HG03521 (cell line): ENCODE measurements around the gene GRIP1.

ENCODE experiments used
- ATAC-seq: cut with Tn5 transposase; IDR thresholded peaks from one replicate; pipeline ENCODE4 v1.9.1; 2021; ENCODE audit warnings: mild to moderate bottlenecking, moderate library complexity; ENCODE audit not compliant: unreplicated experiment

Gene GRIP1

GRCh38 chr12:66647034-66647691 lies 31.7 kb downstream of the GRIP1 start:
- no peak for ATAC-seq

- no peak for ATAC-seq
Observed at GRCh38 chr12:66644151-66644550, 34.7 kb downstream of the GRIP1 start.

GRCh38 chr12:66640691-66641460 lies 38.0 kb downstream of the GRIP1 start:
- ATAC-seq = no peak

GRCh38 chr12:66638666-66639065 lies 40.2 kb downstream of the GRIP1 start:
- ATAC-seq = no peak

- no peak for ATAC-seq
Observed at GRCh38 chr12:66637699-66638301, 41.1 kb downstream of the GRIP1 start.

- no peak for ATAC-seq
Observed at GRCh38 chr12:66636771-66637170, 42.1 kb downstream of the GRIP1 start.

- no peak for ATAC-seq
Observed at GRCh38 chr12:66633676-66634075, 45.2 kb downstream of the GRIP1 start.

- no peak for ATAC-seq
Observed at GRCh38 chr12:66629138-66629870, 49.6 kb downstream of the GRIP1 start.

GRCh38 chr12:66627988-66628317 lies 50.9 kb downstream of the GRIP1 start:
- no peak for ATAC-seq

GRCh38 chr12:66627270-66627987 lies 51.4 kb downstream of the GRIP1 start:
- no peak for ATAC-seq

- ATAC-seq = no peak
Observed at GRCh38 chr12:66624806-66625205, 54.1 kb downstream of the GRIP1 start.

GRCh38 chr12:66623455-66623854 lies 55.4 kb downstream of the GRIP1 start:
- ATAC-seq = no peak

GRCh38 chr12:66620688-66621087 lies 58.2 kb downstream of the GRIP1 start:
- ATAC-seq = no peak

GRCh38 chr12:66620026-66620425 lies 58.9 kb downstream of the GRIP1 start:
- no peak for ATAC-seq

- no peak for ATAC-seq
Observed at GRCh38 chr12:66617991-66618390, 60.9 kb downstream of the GRIP1 start.

- ATAC-seq = no peak
Observed at GRCh38 chr12:66612090-66612775, 66.6 kb downstream of the GRIP1 start.

- no peak for ATAC-seq
Observed at GRCh38 chr12:66607147-66607546, 71.7 kb downstream of the GRIP1 start.

GRCh38 chr12:66605293-66605692 lies 73.6 kb downstream of the GRIP1 start:
- no peak for ATAC-seq

GRCh38 chr12:66603981-66604479 lies 74.8 kb downstream of the GRIP1 start:
- no peak for ATAC-seq

- no peak for ATAC-seq
Observed at GRCh38 chr12:66603461-66603860, 75.4 kb downstream of the GRIP1 start.
